COR-L47 (cell line): Measurements from ENCODE around the gene C9.
"Not testable (repeated sequence)": the region's sequence is repeated elsewhere in the genome, so short reads cannot be mapped to it uniquely, and the experiment has no call there.

Experiments used
- DNase-seq: peaks from one replicate; lab custom pipeline; 2025; lab: John Stamatoyannopoulos, UW

C9 gene

DNA sequence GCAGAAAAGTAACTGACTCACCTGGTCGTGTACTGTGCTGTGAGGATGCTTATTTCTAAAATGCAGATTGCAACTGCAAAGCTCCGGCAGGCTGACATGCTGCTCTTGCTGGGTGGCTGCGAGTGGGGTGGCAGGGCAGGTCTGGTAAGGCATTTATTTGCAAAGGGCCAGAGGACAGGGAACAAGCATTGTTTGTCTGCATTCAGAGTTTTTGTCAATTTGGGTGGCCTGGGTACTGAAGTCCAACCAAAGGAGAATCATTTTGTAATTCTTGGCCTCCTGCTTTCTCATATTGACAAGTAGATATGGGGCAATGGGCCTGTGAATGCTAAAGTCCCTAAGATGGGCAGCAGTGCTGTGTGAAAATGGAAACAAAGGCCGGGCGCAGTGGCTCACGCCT is at the start of gene C9:
C9 (minus strand) TSS at position 129 of the 400 bp plus-strand sequence; CDS start at position 98, 31 bp downstream.
- no peak for DNase-seq

DNA sequence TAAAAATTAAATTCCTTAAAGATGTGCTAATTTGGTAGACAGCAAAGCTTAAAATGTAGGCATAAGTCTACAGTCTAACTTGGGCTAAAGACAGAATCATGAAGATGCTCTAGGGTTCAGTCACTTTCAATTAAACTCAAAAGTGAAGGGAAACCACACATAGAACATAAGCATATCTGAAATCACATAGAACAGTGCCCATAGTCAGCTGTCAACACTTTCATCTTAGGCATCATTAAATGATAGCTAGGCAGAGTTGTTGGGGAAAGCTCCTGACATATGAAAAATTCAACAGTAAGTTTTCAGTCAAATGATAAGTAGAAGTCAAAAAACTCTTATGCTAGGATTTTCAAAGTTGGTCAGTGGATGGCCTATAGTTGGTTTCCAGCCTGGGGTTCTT is 49.5 kb upstream of the C9 start:
- no peak for DNase-seq

DNA sequence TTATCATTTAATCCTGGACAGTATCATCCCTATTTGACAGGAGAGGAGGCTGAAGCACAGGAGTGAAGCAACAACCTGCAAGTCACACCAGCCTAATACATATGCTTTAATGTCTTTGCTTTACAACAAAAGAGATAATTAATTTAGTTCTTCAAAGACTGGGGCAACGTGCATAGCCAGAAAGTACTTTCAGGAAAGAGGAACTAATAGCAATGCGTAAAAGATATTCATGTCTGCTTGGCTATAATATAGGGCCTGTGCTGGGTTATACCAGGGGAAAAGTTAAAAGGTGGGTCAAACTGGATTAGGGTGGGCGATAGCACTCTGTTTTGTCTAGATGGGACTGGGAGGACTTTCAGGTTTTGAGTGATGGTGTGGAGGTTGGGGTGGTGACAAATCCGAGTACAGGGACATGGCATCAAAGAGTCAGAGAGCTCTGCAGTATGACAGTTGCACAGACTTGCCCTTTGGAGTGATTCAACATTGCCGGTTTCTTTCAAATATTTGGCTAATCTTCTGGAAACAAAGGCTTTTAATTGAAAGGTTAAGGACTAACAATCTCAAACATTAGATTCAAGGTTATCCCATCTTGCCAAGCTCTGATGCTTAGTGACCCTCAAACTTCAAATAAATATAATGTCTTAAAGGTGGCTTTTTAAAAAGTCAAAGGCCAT is 48.6 kb upstream of the C9 start:
- no peak for DNase-seq

DNA sequence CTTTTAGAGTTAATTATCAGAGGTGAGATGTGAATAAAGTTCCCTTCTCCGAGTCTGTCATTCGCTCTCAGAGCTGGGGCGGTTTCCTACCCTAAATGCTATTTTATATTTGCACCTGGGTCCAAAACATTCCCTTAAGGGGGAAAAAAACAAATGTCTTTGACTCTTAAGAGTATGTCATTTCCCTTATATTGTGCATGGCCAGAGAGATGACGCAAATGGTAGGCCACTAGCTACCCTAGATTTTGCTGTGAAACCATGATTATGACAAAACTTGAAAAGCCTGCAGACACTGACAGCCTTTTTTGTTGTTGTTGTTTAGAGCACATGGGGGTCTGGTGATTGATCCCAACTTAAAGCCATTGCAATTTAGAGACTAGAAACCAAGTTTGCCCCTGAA is 47.7 kb upstream of the C9 start:
- no peak for DNase-seq

DNA sequence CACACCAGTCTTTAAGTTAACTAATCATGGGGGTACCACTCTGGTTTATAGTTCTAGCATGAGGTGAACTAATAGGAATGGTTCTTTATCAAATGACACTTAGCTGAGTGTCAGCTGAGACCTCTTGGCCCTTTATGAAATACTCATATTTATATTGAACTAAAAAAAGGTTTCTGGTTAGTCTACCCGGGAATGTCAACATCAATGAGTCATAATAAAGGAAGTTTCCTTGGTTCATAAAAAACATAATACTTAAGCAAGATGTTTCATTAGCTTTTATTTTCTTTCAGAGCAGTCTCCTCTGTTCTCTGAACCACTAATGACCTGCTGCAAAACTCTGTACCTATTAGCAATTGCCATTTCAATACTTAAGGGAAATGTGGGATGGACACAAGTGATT is 46.8 kb upstream of the C9 start:
- DNase-seq, result no peak

DNA sequence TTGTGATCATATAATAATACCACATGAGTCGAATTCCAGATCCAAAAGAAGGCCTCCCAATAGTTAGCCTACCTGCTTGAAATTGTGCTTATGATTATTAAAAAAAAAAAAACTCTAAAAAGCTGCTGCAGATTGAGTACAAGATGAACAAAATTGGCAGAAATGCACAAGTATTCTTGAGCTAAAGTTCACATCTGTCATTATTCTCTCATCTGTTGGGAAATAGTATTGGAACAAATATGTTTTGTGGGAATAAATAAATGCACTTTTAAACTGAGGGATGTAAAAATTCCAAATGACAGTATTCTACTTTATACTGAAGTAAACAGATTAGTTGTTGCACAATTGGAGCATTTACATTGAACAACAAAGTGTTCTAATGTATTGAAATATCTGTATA is 44.7 kb upstream of the C9 start:
- no peak for DNase-seq

DNA sequence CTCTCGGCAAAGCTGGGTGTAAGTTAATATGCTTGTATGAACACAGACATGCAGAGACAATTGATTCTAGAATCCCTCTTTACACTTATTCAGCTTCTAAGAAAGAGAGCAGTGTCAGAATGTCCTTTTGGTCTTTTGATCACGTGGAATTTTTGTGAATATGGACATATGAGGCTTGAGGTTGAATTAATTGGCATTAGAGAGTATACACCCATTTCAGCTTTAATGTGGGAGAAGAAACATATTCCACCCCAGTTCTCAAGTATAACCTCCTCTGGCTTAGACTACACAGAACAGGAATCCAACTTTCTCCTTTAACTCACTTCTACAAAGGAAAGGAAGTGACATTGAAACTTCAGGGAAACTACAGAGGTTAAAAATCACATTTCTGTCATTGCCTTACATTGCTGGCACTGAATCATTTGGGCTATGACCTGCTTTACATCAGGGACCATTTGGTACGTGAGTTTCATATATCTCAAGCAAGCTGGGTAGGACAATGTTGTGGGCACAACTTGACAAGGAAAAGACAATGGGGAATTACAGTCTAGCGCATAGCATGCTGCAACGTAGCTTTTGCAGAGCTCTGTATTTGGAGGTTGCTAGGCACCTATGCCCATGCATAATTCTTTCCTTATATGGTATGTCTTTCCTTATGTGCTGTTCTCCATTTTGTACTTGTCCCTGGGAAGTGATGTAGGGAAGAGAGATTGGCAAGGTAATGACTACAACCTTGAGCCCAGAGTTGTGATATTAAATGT is 41.0 kb upstream of the C9 start:
- DNase-seq, result no peak

DNA sequence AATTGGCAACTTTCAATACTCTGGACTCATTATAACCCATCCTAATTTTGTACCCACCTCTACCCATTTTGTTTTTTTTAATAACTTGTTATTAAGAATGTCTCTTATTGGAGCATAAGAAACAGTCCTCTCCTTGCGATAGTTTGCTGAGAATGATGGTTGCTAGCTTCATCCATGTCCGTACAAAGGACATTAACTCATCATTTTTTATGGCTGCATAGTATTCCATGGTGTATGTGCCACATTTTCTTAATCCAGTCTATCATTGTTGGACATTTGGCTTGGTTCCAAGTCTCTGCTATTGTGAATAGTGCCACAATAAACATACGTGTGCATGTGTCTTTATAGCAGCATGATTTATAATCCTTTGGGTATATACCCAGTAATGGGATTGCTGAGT is 39.5 kb upstream of the C9 start:
- DNase-seq, result not testable (repeated sequence)

DNA sequence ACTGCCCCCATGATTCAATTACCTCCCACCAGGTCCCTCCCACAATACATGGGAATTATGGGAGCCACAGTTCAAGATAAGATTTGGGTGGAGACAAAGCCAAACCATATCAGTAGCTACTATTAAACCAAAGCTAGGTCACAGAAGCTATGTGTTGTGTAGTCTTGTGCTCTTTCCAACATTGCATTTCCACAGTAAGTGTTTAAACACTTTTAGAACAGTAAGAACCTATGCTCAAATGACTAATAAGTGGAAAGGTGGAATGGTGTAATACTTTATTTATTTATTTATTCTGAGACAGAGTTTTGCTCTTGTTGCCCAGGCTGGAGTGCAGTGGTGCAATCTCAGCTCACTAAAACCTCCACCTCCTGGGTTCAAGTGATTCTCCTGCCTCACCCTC is 37.8 kb upstream of the C9 start:
- not testable (repeated sequence) for DNase-seq

DNA sequence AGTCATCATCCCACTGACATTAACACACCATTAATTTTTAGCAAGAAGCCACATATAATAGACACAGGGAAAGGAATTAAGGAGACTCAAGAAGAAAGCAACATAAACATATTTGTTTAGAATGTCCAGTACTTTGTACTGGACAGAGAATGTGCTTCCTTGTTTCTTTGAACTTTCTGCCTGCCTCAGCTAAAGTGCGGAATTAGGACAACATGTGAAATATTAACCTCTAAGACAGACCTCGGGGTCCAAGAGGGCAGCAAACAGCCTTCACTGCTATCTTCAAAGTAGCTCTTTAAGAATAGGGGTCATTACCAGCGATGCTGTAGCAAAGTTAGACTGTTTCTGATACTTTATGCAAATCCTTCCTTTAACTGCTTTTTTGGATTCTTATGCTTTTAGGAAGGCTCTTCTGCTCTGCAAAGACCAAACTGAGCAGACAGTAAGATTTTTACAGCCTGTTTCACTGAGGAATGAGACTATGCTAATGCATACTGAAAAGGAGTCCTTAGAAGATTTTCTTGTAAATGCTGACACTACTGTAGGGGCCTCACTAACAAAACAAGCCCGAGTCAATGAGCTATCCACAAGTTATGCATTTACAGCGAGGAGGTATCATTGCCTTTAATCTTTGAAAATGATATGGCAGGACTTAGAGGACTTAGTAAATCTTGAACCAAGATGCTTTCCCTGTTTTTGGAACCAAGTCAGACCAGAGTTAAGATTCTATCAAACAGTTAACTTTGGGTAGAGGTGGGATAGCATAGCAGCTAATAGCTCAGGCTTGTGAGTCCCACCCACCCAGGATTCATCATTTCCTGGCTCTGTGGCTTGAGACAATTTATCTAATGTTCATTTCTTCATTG is 36.7 kb upstream of the C9 start:
- no peak for DNase-seq

DNA sequence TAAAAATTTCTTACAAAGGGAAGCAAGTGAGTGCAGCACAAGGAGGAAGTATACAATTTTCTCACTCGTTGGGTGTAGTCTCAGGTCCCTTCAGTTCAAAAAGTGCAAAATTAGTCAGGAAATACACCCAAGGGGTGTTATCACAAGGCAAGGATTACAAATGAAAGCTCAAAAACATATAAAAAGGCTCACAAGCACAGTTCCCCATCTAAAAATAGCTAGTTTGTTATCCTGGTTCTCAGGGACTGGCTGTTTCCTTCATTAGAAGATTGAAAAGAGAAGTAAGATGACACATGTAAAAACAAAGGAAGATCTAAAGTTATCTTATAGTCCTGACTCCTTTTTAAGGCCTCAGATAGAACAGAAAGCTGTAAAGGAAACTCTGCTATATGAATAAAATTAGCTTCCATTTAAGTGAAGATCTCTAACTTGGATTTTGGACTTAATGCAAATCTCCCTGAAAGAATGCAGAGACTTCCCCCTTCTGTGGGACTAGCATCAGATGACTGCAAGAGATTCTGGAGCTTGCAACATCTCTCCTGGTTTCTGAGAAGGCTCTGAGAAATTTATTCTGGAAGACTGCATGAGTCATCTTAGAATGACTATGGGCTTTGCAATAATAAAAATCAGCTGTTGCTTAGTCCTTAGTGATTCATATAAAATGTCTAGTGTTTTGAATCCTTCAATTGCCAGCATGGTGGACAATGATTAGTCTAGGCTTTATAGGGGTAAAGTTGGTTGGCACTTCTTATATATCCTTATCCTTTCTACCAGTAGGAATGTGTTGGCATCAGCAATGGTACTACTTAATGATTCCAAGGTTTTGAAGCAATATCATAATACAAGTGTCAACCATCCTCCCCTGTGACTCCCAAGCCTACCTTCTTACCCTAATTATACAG is 35.1 kb upstream of the C9 start:
- DNase-seq, result no peak

DNA sequence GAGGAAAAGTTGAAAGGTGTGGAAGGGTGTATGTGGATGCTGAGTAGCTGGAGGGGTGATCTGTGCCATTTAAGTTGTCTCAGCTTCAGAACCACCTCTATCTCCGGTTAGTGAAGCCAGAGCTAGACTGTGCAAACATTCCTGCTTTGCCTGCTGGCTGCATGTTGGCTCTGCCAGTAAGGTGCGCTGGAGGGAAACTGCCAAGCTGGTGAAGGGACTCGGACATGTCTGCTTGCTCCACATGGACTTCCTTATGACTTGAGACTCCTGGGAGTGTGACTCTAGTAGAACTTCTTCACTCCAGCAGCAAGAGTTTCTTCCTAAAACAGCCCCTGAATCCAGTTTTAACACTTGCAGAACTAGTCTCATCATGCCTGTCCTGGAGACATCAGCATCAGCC is 32.5 kb upstream of the C9 start:
- DNase-seq, result no peak

DNA sequence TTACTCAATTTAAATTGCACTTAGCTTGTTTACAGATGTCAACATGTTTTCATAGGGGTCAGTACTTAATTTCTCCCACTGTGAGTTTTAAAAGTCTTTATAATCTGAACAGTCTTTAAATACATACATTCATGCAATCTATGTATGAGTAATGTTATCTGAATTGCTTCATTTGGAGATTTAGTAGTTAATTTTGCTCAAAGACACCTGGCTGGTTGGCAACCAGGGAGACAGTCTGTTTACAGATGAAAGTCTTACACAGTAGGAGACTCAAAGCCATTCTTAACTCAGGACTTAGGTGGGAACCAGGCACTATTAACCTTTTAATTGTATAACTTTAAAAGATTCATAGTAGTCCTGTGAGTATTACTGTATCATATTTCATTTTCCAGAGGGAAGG is 31.2 kb upstream of the C9 start:
- DNase-seq, result no peak

DNA sequence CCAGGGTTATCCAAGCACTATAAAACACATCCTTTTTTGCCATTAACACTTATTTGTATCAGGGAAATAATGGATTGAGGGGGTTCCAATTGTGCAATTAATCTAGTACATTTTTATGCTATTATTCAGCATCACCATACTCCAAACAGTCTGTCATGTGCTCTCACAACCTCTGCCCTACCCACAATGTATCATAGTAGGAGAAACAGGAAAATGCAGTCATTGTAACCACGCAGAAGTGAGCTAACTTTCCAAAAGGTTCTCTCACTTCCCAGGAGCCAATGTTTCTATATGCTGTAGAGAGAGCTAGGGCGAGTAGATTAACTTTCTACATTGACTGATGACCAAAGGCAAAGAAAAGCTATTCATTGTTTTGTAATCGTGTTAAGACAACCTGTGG is 30.7 kb upstream of the C9 start:
- no peak for DNase-seq

DNA sequence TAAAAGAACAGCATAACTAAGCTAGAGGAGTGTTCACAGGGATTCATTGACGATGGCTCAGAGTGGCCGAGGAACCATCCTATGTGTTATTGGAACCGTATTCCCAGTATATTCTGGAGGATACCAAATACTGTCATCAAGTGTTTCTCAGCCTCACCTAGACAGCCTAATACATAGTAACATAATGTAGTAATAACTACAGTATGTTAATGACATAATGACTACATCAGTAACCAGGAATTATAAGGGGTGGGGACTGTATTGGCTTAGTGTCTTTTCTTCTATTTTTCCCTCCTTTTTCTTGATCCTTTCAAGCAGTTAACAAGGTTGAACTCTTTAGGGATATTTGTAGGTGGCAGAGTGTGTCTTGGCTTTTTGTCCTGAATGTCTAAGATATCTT is 26.6 kb upstream of the C9 start:
- no peak for DNase-seq

DNA sequence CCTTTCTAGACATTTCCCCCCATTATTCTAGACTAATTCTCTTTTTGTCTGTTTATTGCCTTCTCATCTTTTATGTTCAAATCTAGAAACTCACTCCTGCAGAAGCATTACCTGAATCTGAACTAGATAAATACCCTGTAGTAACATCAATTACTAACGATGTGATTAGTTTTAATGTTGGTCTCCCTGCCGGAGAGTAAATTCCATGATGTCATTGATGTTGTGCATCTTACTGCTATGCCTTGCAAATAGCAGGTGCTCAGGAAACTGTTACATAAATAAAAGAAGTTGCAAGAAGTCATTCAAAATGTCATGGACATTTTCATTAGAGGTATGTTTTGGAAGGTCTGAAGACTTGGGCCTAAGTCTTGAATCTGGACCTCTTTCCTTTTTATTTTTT is 23.0 kb upstream of the C9 start:
- DNase-seq, result no peak

DNA sequence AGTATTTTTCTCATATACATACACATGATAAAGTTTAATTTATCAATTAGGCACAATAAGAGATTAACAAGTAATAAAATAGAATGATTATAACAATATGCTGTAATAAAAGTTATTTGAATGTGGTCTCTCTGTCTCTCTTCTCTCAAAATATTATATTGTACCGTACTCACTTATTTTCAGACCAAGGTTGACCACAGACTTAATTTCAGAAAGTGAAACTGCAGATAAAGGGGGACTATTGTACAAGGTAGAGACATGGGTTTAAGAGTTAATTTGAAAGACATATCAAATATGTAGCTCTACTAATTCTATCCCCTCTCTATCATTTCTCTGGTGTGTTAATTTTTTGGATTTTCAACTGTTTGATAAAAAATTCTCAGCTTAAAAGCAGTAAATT is 20.0 kb upstream of the C9 start:
- no peak for DNase-seq

DNA sequence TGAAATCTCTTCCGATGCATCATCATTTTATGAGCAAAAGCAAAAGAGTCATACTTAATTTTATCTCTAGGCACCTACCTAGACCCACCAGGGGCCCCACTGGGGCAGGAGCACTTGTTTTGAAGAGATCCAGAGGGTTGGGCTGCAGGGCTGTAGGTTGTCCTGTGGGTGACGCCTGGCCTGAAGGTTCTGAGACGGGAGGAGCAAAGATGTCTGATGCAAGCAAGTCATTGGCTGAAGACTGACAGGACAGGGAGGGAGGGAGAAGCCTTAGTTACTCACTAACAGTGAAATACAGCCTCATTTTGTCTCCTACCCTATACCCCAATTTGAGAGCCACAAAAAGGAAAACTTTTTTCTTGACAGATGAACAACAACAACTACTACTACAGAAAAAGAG is 17.1 kb upstream of the C9 start:
- DNase-seq, result no peak

DNA sequence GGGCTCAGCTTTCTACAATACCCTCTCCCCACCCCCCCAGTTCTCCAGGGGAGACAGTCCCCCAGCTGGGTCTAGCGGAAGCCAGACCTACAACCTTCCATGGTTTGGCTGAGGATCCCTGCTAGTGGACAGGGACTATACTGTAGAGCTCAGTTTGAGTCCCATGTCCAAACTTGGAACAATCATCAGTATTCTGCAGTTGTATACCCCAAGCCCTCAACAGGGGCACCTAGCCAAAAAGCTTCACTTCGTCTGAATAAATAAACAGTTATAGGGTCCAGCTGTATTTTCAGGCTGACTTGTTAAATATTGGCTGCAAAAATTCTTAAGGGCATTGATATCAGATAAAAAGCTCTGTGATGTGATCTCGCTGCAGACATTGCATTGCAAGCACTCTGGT is 15.4 kb upstream of the C9 start:
- no peak for DNase-seq

DNA sequence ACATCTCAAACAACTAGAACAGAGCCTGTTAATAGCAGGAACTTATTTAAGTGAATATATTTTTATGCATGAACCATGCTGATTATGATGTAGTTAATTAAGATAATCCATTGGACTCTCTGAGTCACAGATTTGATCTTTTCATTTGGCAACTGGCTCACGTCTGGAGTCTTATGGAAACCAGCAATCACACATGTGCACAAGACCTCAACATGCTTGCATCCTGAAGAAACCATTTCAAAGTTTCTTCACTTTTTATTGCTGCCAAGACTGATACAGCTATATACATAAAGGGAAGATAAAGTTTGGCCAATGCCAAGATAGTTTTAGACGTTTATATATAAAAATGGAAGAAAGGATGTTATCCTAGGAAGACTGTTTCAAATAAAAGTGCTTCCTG is 13.3 kb upstream of the C9 start:
- DNase-seq, result no peak

DNA sequence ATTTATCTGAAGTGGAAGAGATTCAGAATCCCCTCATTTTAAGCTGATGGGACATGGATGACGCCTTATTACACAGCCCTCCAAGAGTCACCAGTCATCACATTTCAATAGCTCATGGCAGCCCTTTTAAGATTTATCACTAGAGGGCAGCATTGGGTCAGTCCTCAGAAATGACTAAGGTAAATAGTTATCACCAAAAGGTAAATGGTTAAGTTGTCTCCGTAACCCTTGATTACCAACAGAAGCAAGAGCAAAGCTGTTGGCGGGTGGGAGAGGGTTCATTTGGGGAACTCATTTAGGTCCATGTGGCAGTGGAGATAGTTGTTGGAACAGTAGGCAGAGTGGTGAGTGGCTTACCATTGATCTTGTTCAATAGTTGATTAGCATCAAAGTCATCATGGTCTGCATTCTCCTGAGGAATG is 12.0 kb upstream of the C9 start:
- DNase-seq, result peak; percentile 1

DNA sequence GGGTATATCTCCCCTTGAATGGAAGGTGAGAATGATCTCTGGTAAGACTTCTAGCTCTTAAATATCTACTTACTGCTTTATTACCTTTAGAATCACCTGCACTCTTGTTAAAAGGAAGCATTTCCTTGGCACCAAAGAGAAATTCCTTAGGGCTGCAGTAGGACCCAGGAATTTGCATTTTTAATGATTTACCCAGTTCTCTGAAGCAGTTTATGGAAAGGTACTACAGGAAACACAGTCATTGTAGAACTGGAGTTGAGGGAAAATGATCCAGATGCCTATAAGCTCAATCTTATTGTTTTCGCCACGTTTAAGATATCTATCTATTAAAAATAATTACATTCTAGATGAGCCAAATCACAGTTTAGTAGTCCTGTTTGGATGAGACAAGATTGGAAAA is 9.5 kb upstream of the C9 start:
- DNase-seq, result no peak
